Mesenchymal stem cell (in vitro differentiated cells and primary cell): ENCODE measurements around the gene ADCK1.

Source experiments
- DNase-seq: peaks from one replicate; pipeline ENCODE4 v3.0.0-alpha.2; 2013
- H2AFZ ChIP-seq: one replicate; pipeline ENCODE4 v1.6.1; 2013; ENCODE audit warnings: low read depth, mild to moderate bottlenecking, control low read depth, inconsistent platforms, low read length, moderate library complexity
- H2AK5ac ChIP-seq: 2 replicates; pipeline ENCODE4 v1.6.1; 2013; ENCODE audit warnings: low read length, moderate library complexity, mild to moderate bottlenecking, inconsistent platforms; ENCODE audit not compliant: severe bottlenecking
- H2BK120ac ChIP-seq: one replicate; pipeline ENCODE4 v1.6.1; 2013; ENCODE audit warnings: low read depth, mild to moderate bottlenecking, inconsistent platforms, low read length, moderate library complexity
- H2BK12ac ChIP-seq, 2 experiments: one replicate each; pipeline ENCODE4 v1.6.1; 2013; ENCODE audit warnings: inconsistent platforms in 2 of 2, low read length in 2 of 2, mild to moderate bottlenecking in 2 of 2, moderate library complexity in 2 of 2, control low read depth in 1 of 2
- H2BK15ac ChIP-seq: one replicate; pipeline ENCODE4 v1.6.1; 2013; ENCODE audit warnings: mild to moderate bottlenecking, low read depth, inconsistent platforms; ENCODE audit not compliant: poor library complexity, severe bottlenecking
- H2BK5ac ChIP-seq: 2 replicates; pipeline ENCODE4 v1.6.1; 2013; ENCODE audit warnings: low read depth, mild to moderate bottlenecking, low read length, control low read depth, inconsistent platforms; ENCODE audit not compliant: poor library complexity, severe bottlenecking
- H3K14ac ChIP-seq, 2 experiments: one replicate each; pipeline ENCODE4 v1.6.1; 2013; ENCODE audit warnings: inconsistent platforms in 2 of 2, low read length in 2 of 2, control low read depth in 1 of 2, mild to moderate bottlenecking in 1 of 2, moderate library complexity in 1 of 2
- H3K18ac ChIP-seq, 2 experiments: one replicate each; pipeline ENCODE4 v1.6.1; 2013; ENCODE audit warnings: inconsistent platforms in 2 of 2, low read length in 2 of 2, control low read depth in 1 of 2, low read depth in 1 of 2, mild to moderate bottlenecking in 1 of 2
- H3K23ac ChIP-seq, 2 experiments: one replicate each; pipeline ENCODE4 v1.6.1; 2013; ENCODE audit warnings: inconsistent platforms in 2 of 2, low read length in 2 of 2, mild to moderate bottlenecking in 2 of 2, moderate library complexity in 2 of 2, control low read depth in 1 of 2
- H3K27ac ChIP-seq: 2 replicates; pipeline ENCODE4 v1.5.1; 2013; ENCODE audit warnings: mild to moderate bottlenecking, moderate library complexity, low read length, control low read depth, inconsistent platforms; ENCODE audit not compliant: poor library complexity, severe bottlenecking
- H3K27me3 ChIP-seq, 2 experiments: 2 replicates each; pipeline versions ENCODE4 v1.6.1 to v1.7.0; 2013; ENCODE audit warnings: low read length in 2 of 2, mild to moderate bottlenecking in 2 of 2, moderate library complexity in 2 of 2, control low read depth in 1 of 2, inconsistent platforms in 1 of 2; ENCODE audit not compliant: control insufficient read depth in 1 of 2, insufficient read depth in 1 of 2
- H3K36me3 ChIP-seq, 2 experiments: 2 replicates each; pipeline versions ENCODE4 v1.6.1 to v1.7.0; 2013; ENCODE audit warnings: low read length in 2 of 2, control low read depth in 1 of 2, inconsistent platforms in 1 of 2, low read depth in 1 of 2, mild to moderate bottlenecking in 1 of 2; ENCODE audit not compliant: insufficient read depth in 2 of 2, control insufficient read depth in 1 of 2
- H3K4ac ChIP-seq, 2 experiments: one replicate each; pipeline ENCODE4 v1.6.1; 2013; ENCODE audit warnings: inconsistent platforms in 2 of 2, low read length in 2 of 2, mild to moderate bottlenecking in 2 of 2, moderate library complexity in 2 of 2, control low read depth in 1 of 2, low read depth in 1 of 2
- H3K4me1 ChIP-seq: 2 replicates; pipeline ENCODE4 v1.6.1; 2013; ENCODE audit warnings: low read depth, low read length, control low read depth; ENCODE audit not compliant: control insufficient read depth, insufficient read depth
- H3K4me2 ChIP-seq: 2 replicates; pipeline ENCODE4 v1.6.1; 2013; ENCODE audit warnings: low read length, mild to moderate bottlenecking, inconsistent platforms; ENCODE audit not compliant: poor library complexity, severe bottlenecking
- H3K4me3 ChIP-seq, 2 experiments: 2 replicates each; pipeline versions ENCODE4 v1.5.1 to v1.7.0; 2013; ENCODE audit warnings: low read length in 2 of 2, mild to moderate bottlenecking in 2 of 2, control low read depth in 1 of 2, low read depth in 1 of 2; ENCODE audit not compliant: insufficient read depth in 1 of 2
- H3K79me1 ChIP-seq: replicated peaks from 2 replicates; pipeline ENCODE4 v1.6.1; 2013; ENCODE audit warnings: mild to moderate bottlenecking, control low read depth, low read length, inconsistent platforms; ENCODE audit not compliant: poor library complexity, severe bottlenecking
- H3K9ac ChIP-seq: 2 replicates; pipeline ENCODE4 v1.7.0; 2013; ENCODE audit warnings: mild to moderate bottlenecking, low read length, moderate library complexity
- H3K9me3 ChIP-seq: 2 replicates; pipeline ENCODE4 v1.7.0; 2013; ENCODE audit warnings: mild to moderate bottlenecking, low read length; ENCODE audit not compliant: control insufficient read depth
- H4K8ac ChIP-seq: one replicate; pipeline ENCODE4 v1.6.1; 2013; ENCODE audit warnings: inconsistent platforms, mild to moderate bottlenecking, low read length, moderate library complexity
- H4K91ac ChIP-seq: one replicate; pipeline ENCODE4 v1.6.1; 2013; ENCODE audit warnings: mild to moderate bottlenecking, low read length, inconsistent platforms
- WGBS: methylation state at CpG from one replicate; pipeline ENCODE4 v1.1.7; 2013; ENCODE audit warnings: mixed read lengths; 5-methylcytosine and 5-hydroxymethylcytosine counted together

ADCK1 gene

GRCh38 chr14:77921818-77922217 lies 121.9 kb downstream of the ADCK1 start:
- Histone ChIP-seq H3K14ac (no peak overlapping the region), H3K9me3 (peaks cover 3% of the 10 kb centered on the region), H2AK5ac (no peak overlapping the region), H3K4me3 (no peak overlapping the region), H2BK120ac (no peak overlapping the region), H3K4me2 (no peak overlapping the region), H3K27ac (no peak overlapping the region), H3K4me1 (no peaks in the 10 kb centered on the region), H3K36me3 (peaks cover 0 to 5% of the 10 kb centered on the region in 2 experiments), H3K4ac (no peak overlapping the region), H3K9ac (no peak overlapping the region), H4K8ac (no peak overlapping the region), H3K79me1 (no peaks in the 10 kb centered on the region), H2BK15ac (no peak overlapping the region), H3K27me3 (no peaks in the 10 kb centered on the region), H3K18ac (no peak overlapping the region), H2BK5ac (no peak overlapping the region), H2AFZ (no peak overlapping the region), H2BK12ac (no peak overlapping the region), H4K91ac (no peak overlapping the region), H3K23ac (no peak overlapping the region)
- 76% methylated on average over 2 of the region's 2 CpGs for WGBS
- DNase-seq = no peak

- Histone ChIP-seq H4K91ac (no peak overlapping the region), H2BK12ac (no peak overlapping the region), H3K9ac (no peak overlapping the region), H3K23ac (no peak overlapping the region), H2AK5ac (no peak overlapping the region), H3K18ac (no peak overlapping the region), H2AFZ (no peak overlapping the region), H3K4ac (no peak overlapping the region), H3K4me2 (no peak overlapping the region), H3K27ac (no peak overlapping the region), H2BK5ac (no peak overlapping the region), H3K4me1 (no peaks in the 10 kb centered on the region), H4K8ac (no peak overlapping the region), H3K9me3 (peaks cover 3% of the 10 kb centered on the region), H3K36me3 (peaks cover 0 to 5% of the 10 kb centered on the region in 2 experiments), H3K14ac (no peak overlapping the region), H3K4me3 (no peak overlapping the region), H3K79me1 (no peaks in the 10 kb centered on the region), H2BK120ac (no peak overlapping the region), H2BK15ac (no peak overlapping the region), H3K27me3 (no peaks in the 10 kb centered on the region)
- DNase-seq = no peak
- 35% methylated on average over 11 of the region's 11 CpGs for WGBS
Observed at GRCh38 chr14:77923131-77923936, 123.4 kb downstream of the ADCK1 start.

GRCh38 chr14:77924141-77924948 lies 124.4 kb downstream of the ADCK1 start:
- no peak for DNase-seq
- no peak overlapping the region for H2BK15ac ChIP-seq
- H3K4me2 ChIP-seq = no peak overlapping the region
- H4K91ac ChIP-seq = no peak overlapping the region
- H3K9ac ChIP-seq = no peak overlapping the region
- H3K4ac ChIP-seq = no peak overlapping the region
- H3K36me3 ChIP-seq = peaks cover 0 to 5% of the 10 kb centered on the region in 2 experiments
- peaks cover 3% of the 10 kb centered on the region for H3K9me3 ChIP-seq
- no peak overlapping the region for H3K4me3 ChIP-seq
- no peak overlapping the region for H3K18ac ChIP-seq
- H2AFZ ChIP-seq = no peak overlapping the region
- H3K79me1 ChIP-seq = no peaks in the 10 kb centered on the region
- no peak overlapping the region for H3K23ac ChIP-seq
- H3K27ac ChIP-seq = no peak overlapping the region
- no peak overlapping the region for H4K8ac ChIP-seq
- H3K14ac ChIP-seq = no peak overlapping the region
- H3K27me3 ChIP-seq = no peaks in the 10 kb centered on the region
- no peak overlapping the region for H2BK120ac ChIP-seq
- H2BK12ac ChIP-seq = no peak overlapping the region
- 91% methylated on average over 19 of the region's 22 CpGs for WGBS
- no peak overlapping the region for H2AK5ac ChIP-seq
- H2BK5ac ChIP-seq = no peak overlapping the region
- H3K4me1 ChIP-seq = no peaks in the 10 kb centered on the region

GRCh38 chr14:77926942-77927341 lies 127.0 kb downstream of the ADCK1 start:
- Histone ChIP-seq H3K23ac (no peak overlapping the region), H3K4me2 (no peak overlapping the region), H3K27me3 (no peaks in the 10 kb centered on the region), H3K18ac (no peak overlapping the region), H2BK15ac (no peak overlapping the region), H4K8ac (no peak overlapping the region), H2AFZ (no peak overlapping the region), H4K91ac (no peak overlapping the region), H3K4me1 (no peaks in the 10 kb centered on the region), H3K9me3 (no peaks in the 10 kb centered on the region), H2BK5ac (no peak overlapping the region), H3K36me3 (peaks cover 0 to 9% of the 10 kb centered on the region in 2 experiments), H3K14ac (no peak overlapping the region), H3K27ac (no peak overlapping the region), H3K4me3 (no peak overlapping the region), H3K79me1 (no peaks in the 10 kb centered on the region), H2BK120ac (no peak overlapping the region), H3K9ac (no peak overlapping the region), H2BK12ac (no peak overlapping the region), H2AK5ac (no peak overlapping the region), H3K4ac (no peak overlapping the region)
- DNase-seq = no peak
- WGBS = 92% methylated on average over 9 of the region's 9 CpGs
